ENCODE results near the gene RAB40C. TPM values are rescaled to one million over a fixed set of nuclear protein-coding genes. Genes with fewer than 3 reads are reported as not detected.

Gene RAB40C
- total and polyA plus RNA-seq, 10 of the 15 experiments (the other 5 are each of a cell fraction or from before 2014, with no cell fraction given), result 0.06 to 12.8 (median 4.6) TPM

GRCh38 chr16:648781-649589 lies 59.1 kb downstream of the RAB40C start, which contains the start of gene WDR90 (continued):
- TF ChIP-seq TBL1XR1 (IDR thresholded peaks at IDR 0.05; ENCODE audit: low read depth, low read length) (no peak), CBX5 (IDR thresholded peaks at IDR 0.05; ENCODE audit: low read depth) (no peak), POLR2AphosphoS5 (IDR thresholded peaks at IDR 0.05; ENCODE audit: low read length) (peak; percentile 68; the same call in 1 of the 2 replicates), ZNF622 (IDR thresholded peaks at IDR 0.05) (no peak), HDAC6 (IDR thresholded peaks at IDR 0.05; ENCODE audit: unreplicated experiment) (no peak), MYC (IDR thresholded peaks at IDR 0.05; ENCODE audit: insufficient read depth, insufficient read length, insufficient replicate concordance, low read length, severe bottlenecking) (no peak), FOXK2 (IDR thresholded peaks at IDR 0.05) (no peak), REST (IDR thresholded peaks at IDR 0.05; ENCODE audit: low read depth, low read length) (no peak), SUPT20H (IDR thresholded peaks at IDR 0.05; ENCODE audit: borderline replicate concordance, control insufficient read depth, low read depth, low read length) (no peak), ZBTB33 (IDR thresholded peaks at IDR 0.05) (no peak), RAD51 (IDR thresholded peaks at IDR 0.05) (peak; percentile 92), EGR1 (IDR thresholded peaks at IDR 0.05; ENCODE audit: borderline replicate concordance in 1 of 2, low read depth in 2 of 2, low read length in 2 of 2) (no peak), ZBTB40 (IDR thresholded peaks at IDR 0.05; ENCODE audit: borderline replicate concordance) (peak; percentile 73), RAD21 (IDR thresholded peaks at IDR 0.05; ENCODE audit: insufficient read depth, low read depth, low read length) (no peak), RBBP5 (conservative IDR thresholded peaks at IDR 0.05) (no peak), NFXL1 (IDR thresholded peaks at IDR 0.05; ENCODE audit: borderline replicate concordance) (no peak), USF1 (IDR thresholded peaks at IDR 0.05; ENCODE audit: borderline replicate concordance, extremely low read length, insufficient read depth, low read depth, low read length) (peak; percentile 99), HCFC1 (IDR thresholded peaks at IDR 0.05; ENCODE audit: low read length) (peak; percentile 64), SREBF2 (IDR thresholded peaks at IDR 0.05; ENCODE audit: low read length) (no peak), SREBF1 (IDR thresholded peaks at IDR 0.05; ENCODE audit: low read length) (no peak)
